T-helper 22 cell (primary cell): ENCODE data around the gene KCNMA1.

ENCODE experiments used
- DNase-seq: peaks from one replicate; pipeline ENCODE4 v3.0.0-alpha.2; 2020; ENCODE audit warnings: low read depth

Gene KCNMA1

DNA sequence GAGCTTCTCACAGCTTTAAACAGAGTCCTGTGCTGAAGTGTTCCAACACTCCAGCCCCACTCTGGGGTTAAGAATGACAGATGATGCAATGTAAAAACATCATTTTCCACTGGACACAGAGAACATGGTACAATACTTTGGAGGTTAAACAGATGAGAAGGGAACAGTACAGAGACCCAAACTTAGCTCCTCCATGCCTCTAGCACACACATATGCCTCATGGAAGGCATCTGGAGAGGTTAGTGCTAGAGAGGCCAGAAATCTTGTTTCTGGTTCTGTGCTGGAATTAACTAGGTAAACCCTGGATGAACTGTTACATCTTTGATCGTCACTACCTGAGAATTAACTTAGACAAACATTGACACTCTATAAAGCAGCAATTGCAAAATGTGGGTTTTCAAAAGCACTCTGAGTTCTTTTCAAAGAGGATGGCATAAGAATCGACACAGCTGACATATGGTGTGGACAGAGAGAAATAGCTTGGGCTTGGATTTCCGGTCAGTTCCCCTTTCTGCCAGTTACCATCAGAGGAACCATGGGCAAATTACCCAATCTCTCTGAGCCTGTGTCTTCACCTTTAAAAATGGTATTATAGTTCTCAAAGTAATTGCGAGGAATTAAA lies 81.9 kb downstream of the KCNMA1 start:
- DNase-seq: no peak

- no peak for DNase-seq
These were observed 82.6 kb downstream of the KCNMA1 start for GRCh38 chr10:77554996-77555397.

DNA sequence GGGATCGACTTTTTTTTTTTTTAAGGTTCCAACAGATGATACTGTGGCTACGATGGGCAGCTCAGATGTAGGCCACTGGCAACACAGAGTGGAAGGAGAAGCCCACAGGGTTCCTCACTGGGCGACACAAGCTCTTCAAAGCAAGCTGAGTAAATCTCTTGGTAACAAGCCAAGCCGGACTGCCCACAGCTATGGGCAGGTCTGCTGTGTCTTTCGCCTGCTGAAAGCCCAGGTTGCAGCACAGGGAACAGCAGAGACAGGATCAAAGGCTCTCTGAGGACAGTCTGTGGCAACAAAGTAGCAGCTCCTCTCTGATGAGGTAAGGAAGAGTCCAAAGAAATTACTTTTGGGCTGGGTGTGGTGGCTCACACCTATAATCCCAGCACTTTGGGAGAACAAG lies 83.6 kb downstream of the KCNMA1 start:
- no peak for DNase-seq

DNA sequence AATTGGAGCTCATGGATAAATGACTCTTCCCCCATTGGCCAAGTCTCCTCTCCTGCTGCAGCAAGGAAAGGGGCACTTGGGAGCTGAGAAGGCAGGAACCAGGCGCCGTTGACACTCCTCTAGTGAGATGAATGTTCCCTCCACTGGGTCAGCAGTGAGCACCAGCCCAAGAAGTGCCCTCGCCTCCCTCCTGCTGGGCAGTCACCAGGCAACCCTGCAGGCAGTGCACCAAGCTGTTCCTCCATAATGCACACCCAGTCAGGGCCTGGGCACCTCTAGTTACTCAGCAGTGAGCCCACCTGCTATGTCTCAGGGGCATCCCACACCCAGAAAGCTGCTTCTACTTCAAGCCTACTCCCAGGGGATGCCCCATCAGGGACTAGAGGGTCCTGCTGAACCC lies 84.3 kb downstream of the KCNMA1 start:
- DNase-seq: no peak

- no peak for DNase-seq
These were observed 85.4 kb downstream of the KCNMA1 start for GRCh38 chr10:77552252-77552651.

DNA sequence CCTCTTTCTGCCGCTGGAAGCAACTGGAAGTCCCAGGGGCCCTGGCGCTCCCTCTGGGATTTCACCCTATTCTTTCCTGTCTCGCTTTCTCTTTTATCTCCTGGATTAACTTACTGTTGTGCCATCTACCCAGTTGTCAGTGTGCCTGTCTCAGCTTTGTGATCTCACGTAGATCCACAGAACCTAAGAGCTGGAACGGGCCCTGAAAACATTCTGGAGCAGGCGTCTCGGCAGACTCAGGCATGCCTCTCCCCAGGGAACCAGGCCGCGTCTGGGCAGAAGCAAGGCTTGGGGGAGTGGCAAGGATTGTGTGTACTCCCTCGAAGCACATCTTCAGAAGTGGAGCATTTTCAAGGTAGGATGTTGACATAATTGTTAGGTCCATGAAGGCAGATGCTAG lies 87.2 kb downstream of the KCNMA1 start:
- no peak for DNase-seq

DNA sequence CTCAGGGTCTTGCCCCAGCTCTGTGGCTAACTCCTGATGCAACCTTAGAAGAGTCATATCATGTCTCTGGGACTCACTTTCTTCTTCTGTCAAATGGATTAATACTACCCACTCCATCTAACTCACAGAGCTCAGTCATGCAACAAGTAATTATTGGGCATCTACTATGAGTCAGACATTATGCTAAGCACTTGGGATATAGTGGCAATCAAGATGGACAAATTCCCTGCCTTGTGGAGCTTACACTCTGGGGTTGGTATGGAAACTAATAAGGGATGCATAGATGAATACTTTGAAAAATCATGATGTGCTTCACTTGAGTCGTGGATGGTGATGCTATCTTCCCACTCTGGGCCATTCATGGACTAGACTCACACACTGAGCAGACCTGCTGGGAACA lies 88.9 kb downstream of the KCNMA1 start:
- no peak for DNase-seq

DNA sequence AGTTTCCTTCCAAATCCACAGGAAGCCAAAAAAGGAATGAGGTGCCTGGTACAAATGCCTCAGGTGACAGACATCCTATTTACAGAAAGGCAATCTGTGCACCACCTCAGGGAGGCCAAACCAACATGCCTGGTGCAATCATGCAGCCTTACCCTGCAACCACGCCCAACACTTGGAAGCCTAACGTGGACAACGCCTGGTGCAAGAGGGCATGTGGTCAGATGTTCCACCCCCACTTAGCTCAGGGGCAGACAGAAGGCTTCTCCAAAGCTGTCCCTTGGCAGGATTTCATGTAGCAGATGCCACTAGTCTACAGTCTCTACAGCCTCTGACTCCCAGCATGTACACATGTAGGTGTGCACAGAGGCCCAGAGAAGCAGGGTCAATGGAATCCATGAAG lies 89.5 kb downstream of the KCNMA1 start:
- DNase-seq: no peak

GRCh38 chr10:77547307-77548050 lies 90.1 kb downstream of the KCNMA1 start:
- DNase-seq: no peak

GRCh38 chr10:77546042-77546441 lies 91.6 kb downstream of the KCNMA1 start:
- DNase-seq: no peak

DNA sequence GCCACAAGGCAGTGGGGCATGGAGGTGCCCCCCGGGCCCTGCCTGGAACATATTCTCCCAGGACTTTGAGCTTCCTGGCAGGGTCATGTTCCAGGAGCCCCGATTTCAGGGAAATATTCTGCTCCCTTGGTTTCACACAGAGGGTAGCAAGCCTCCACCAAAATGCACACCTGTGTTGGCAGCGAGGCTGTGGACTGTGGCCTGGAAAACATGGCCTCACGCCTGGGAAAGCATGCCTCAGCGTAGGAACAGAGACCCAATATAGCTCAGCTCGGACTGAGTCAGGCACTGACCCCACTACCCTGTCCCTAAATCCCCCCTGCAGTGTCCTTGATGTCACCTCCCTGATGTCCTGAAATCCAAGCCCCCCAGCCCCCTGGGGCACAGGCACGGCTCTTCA lies 92.0 kb downstream of the KCNMA1 start:
- no peak for DNase-seq

DNA sequence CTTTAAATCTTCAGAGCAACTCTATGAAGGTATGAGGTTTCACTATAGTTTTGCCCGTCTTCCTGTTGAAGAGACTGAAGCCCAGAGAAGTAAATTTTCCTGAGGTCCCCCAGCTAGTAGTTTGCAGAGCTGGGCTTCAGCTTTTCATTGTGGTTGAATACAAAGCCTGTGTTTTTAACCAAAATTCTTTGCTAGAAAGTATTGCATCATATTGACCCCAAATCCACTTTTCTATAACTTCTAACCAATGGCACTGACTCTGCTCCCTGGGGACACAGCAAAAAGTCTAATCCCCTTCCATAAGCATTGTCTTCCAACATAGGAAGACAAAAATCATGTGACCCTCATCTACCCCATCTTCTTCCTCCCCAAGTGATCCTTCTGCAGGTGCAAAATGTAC lies 93.0 kb downstream of the KCNMA1 start:
- no peak for DNase-seq

GRCh38 chr10:77542710-77543259 lies 94.8 kb downstream of the KCNMA1 start:
- DNase-seq: no peak

GRCh38 chr10:77541944-77542343 lies 95.7 kb downstream of the KCNMA1 start:
- no peak for DNase-seq

- no peak for DNase-seq
These were observed 96.4 kb downstream of the KCNMA1 start for GRCh38 chr10:77541247-77541646.

- no peak for DNase-seq
These were observed 98.3 kb downstream of the KCNMA1 start for GRCh38 chr10:77539147-77539935.

GRCh38 chr10:77537720-77538373 lies 99.8 kb downstream of the KCNMA1 start:
- no peak for DNase-seq

DNA sequence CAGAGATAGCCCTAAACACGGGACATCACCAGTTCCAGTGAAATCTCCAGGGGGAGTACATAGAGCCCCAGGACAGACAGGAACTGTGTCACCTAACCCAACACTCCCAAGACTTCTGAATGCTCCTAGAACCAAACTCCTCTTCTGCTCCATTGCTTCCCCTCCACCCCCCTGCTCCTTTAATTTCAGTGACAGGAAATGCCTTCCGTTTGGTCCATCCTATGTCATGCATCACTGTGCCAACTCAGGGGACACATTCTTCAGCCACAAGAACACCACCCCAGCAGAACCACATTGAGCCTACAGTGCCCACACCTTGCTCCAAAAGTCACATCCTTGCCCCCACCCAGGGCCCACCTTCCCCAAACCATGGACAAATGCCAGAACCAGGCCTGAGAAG lies 100.5 kb downstream of the KCNMA1 start:
- no peak for DNase-seq

DNA sequence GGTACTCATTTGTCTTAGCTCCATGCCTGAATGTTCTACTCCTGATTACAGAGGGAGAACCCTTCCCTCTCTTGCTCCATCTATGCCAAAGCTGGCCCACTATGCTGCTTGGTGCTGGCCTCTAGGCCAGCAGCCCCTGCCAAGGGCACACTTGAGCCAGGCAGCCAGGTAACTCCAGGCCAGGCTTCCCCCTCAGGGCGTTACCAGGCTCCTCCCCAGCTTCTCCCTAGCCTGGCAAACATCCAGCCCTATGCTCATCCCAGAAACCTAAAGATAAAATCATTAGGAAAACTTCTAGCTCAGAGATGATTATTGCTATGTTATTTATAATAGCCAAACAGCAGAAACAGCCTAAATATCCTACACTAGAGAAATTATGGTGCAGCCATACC lies 103.7 kb downstream of the KCNMA1 start:
- no peak for DNase-seq

DNA sequence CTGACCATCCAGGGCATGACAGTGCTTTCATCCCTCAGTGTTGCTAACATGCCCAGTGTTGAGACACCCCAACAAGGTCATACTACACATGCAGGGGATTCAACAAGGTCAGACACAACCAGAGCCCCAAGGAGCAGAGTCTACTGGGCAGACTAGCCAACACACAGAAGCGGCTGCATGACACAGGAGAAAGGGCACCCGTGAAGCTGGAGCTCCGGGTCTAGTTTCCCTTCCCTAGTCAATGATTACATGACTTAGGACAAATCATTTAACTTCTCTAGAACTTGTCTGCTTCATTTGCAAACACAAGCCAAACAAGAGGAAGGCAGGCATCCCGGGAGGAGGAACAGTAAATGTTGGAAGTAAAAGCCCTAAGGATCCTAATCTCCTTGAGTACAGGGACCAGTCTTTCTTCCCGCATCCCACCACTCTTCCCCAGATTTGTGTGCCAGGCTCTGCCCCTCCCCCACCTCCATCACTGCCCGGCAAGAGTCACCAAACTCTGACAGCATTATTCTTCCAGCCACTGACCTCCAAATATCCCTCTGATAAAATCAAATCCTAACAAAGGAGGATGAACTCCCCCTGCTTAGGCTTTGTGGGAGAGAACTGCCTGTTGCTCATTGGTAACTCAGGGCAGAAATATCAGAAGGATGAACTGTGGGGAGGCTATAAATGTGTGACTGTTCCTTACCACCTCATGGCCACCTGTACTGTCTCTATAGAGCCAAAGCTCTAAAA lies 104.3 kb downstream of the KCNMA1 start:
- DNase-seq: no peak

GRCh38 chr10:77532068-77532467 lies 105.5 kb downstream of the KCNMA1 start:
- no peak for DNase-seq
